HCT116 (cell line): ENCODE results near the gene VWF. TPM values are rescaled to one million over a fixed set of nuclear protein-coding genes. Genes with fewer than 3 reads are reported as not detected.

Experiments used
- ATAC-seq: fragments of 200-7000 bp; cut with Tn5 transposase; 2 replicates; pipeline ENCODE4 v1.9.1; 2020; ENCODE audit warnings: mild to moderate bottlenecking, moderate library complexity
- BruUV-seq: library from RNA; stranded (reverse); fragments of 400-500 nt; replicated peaks from 2 replicates; lab custom pipeline; 2021; lab: Mats Ljungman, UMichigan
- CTCF ChIA-PET: fragments of 300-600 bp; sonication (Branson Sonifier 250); formaldehyde crosslinking; loops from one replicate; lab custom pipeline; 2021; ENCODE audit warnings: antibody characterized with exemption; lab: Charles Lee
- POLR2A ChIA-PET: fragments of 300-600, 350-600 bp; sonication (Branson Sonifier 250); formaldehyde crosslinking; loops from one replicate; lab custom pipeline; 2021; ENCODE audit warnings: antibody characterized with exemption; lab: Charles Lee
- RAD21 ChIA-PET, 2 experiments: fragments of 300-600 bp; sonication (Branson Sonifier 250); formaldehyde crosslinking; loops; one replicate each; lab custom pipeline; 2023; ENCODE audit warnings: low total read pairs in 2 of 2; ENCODE audit not compliant: uncharacterized antibody in 2 of 2, unreplicated experiment in 2 of 2, low non-redundant PET in 1 of 2; lab: Charles Lee
- DNase-seq: peaks from one replicate; pipeline ENCODE4 v3.0.0-alpha.2; 2010; ENCODE audit warnings: low read depth, low spot score
- H2AFZ ChIP-seq: fragments of 200-600 bp; shearing (Covaris generic), sonication (generic); 2 replicates; pipeline ENCODE4 v1.6.1; 2017; ENCODE audit warnings: low read depth, mixed run types, mixed read lengths, antibody characterized with exemption, low read length; ENCODE audit not compliant: poor library complexity, severe bottlenecking
- H3K27ac ChIP-seq: 2 replicates; pipeline ENCODE4 v1.5.1; 2012; ENCODE audit warnings: low read depth, low read length
- H3K27me3 ChIP-seq: fragments of 200-600 bp; sonication (generic); 2 replicates; pipeline ENCODE4 v1.6.1; 2016; ENCODE audit warnings: mixed run types, low read length, mixed read lengths; ENCODE audit not compliant: insufficient read depth
- H3K36me3 ChIP-seq, 2 experiments: fragments of 200-500 bp in 1 of 2; fragments of 200-600 bp in 1 of 2; sonication (Bioruptor generic) in 1 of 2; sonication (generic) in 1 of 2; 2 replicates each; pipeline versions ENCODE4 v1.5.1 to v1.6.1; 2014 to 2016; ENCODE audit warnings: low read length in 2 of 2, inconsistent platforms in 1 of 2, mixed read lengths in 1 of 2, mixed run types in 1 of 2; ENCODE audit not compliant: insufficient read depth in 2 of 2, control insufficient read depth in 1 of 2
- H3K4me1 ChIP-seq, 2 experiments: fragments of 200-600 bp in 1 of 2; sonication (generic) in 1 of 2; 2 replicates each; pipeline versions ENCODE4 v1.5.1 to v1.6.1; 2012 to 2017; ENCODE audit warnings: low read length in 2 of 2, inconsistent platforms in 1 of 2, mild to moderate bottlenecking in 1 of 2, mixed read lengths in 1 of 2, mixed run types in 1 of 2, moderate library complexity in 1 of 2; ENCODE audit not compliant: insufficient read depth in 2 of 2, control insufficient read depth in 1 of 2
- H3K4me2 ChIP-seq: fragments of 200-600 bp; sonication (generic); 2 replicates; pipeline ENCODE4 v1.6.1; 2017; ENCODE audit warnings: mixed run types, low read length, mixed read lengths
- H3K4me3 ChIP-seq, 2 experiments: fragments of 200-600 bp in 1 of 2; sonication (generic) in 1 of 2; replicated peaks in 1 of 2; 2 replicates each; pipeline ENCODE4 v1.5.1; 2011 to 2016; ENCODE audit warnings: low read length in 2 of 2, control low read depth in 1 of 2, low read depth in 1 of 2, mild to moderate bottlenecking in 1 of 2, mixed read lengths in 1 of 2, mixed run types in 1 of 2
- H3K79me2 ChIP-seq: fragments of 200-600 bp; sonication (generic); 2 replicates; pipeline ENCODE4 v1.6.1; 2017; ENCODE audit warnings: mild to moderate bottlenecking, mixed run types, low read length, moderate library complexity, mixed read lengths; ENCODE audit not compliant: insufficient read depth
- H3K9ac ChIP-seq: fragments of 200-600 bp; sonication (generic); 2 replicates; pipeline ENCODE4 v1.6.1; 2016; ENCODE audit warnings: low read length, mixed read lengths
- H3K9me2 ChIP-seq: fragments of 200-600 bp; sonication (generic), shearing (Covaris generic); 2 replicates; pipeline ENCODE4 v1.6.1; 2017; ENCODE audit warnings: mixed run types, mild to moderate bottlenecking, moderate library complexity; ENCODE audit not compliant: insufficient read depth
- H3K9me3 ChIP-seq, 2 experiments: fragments of 200-500 bp in 1 of 2; fragments of 200-600 bp in 1 of 2; sonication (Bioruptor generic) in 1 of 2; sonication (generic) in 1 of 2; 2 replicates each; pipeline ENCODE4 v1.6.1; 2014 to 2017; ENCODE audit warnings: low read length in 2 of 2, mixed read lengths in 2 of 2, inconsistent platforms in 1 of 2, low read depth in 1 of 2, mild to moderate bottlenecking in 1 of 2, mixed run types in 1 of 2, moderate library complexity in 1 of 2; ENCODE audit not compliant: control insufficient read depth in 1 of 2, insufficient read depth in 1 of 2
- H4K20me1 ChIP-seq: fragments of 200-600 bp; sonication (generic), shearing (Covaris generic); 2 replicates; pipeline ENCODE4 v1.6.1; 2017; ENCODE audit warnings: mixed run types, mild to moderate bottlenecking, moderate library complexity; ENCODE audit not compliant: insufficient read depth
- CBX3 ChIP-seq: IDR thresholded peaks from 2 replicates; pipeline ENCODE4 v1.6.1; 2012; ENCODE audit warnings: low read depth
- EZH2 ChIP-seq: fragments of 200-600 bp; sonication (generic); IDR thresholded peaks from 2 replicates; pipeline ENCODE4 v1.6.1; 2017; ENCODE audit warnings: antibody characterized with exemption, mixed run types
- JUND ChIP-seq: IDR thresholded peaks from 2 replicates; pipeline ENCODE4 v1.6.1; 2012
- POLR2A ChIP-seq: IDR thresholded peaks from 2 replicates; pipeline ENCODE4 v1.7.0; 2011; ENCODE audit warnings: borderline replicate concordance; ENCODE audit not compliant: insufficient read depth, insufficient read length; ENCODE audit errors: extremely low read depth
- POLR2AphosphoS5 ChIP-seq: IDR thresholded peaks from 2 replicates; pipeline ENCODE4 v1.6.1; 2011; ENCODE audit warnings: mild to moderate bottlenecking, low read depth, low read length, moderate library complexity
- RAD21 ChIP-seq: IDR thresholded peaks from 2 replicates; pipeline ENCODE4 v1.6.1; 2012; ENCODE audit warnings: low read depth, mild to moderate bottlenecking
- SP1 ChIP-seq: IDR thresholded peaks from 2 replicates; pipeline ENCODE4 v1.6.1; 2012; ENCODE audit warnings: low read depth
- SRF ChIP-seq: IDR thresholded peaks from 2 replicates; pipeline ENCODE4 v1.6.1; 2012; ENCODE audit warnings: low read depth
- TCF7L2 ChIP-seq: IDR thresholded peaks from 2 replicates; pipeline ENCODE4 v1.7.0; 2011; ENCODE audit warnings: borderline replicate concordance, inconsistent platforms; ENCODE audit not compliant: insufficient read depth, insufficient read length; ENCODE audit errors: extremely low read depth
- ZFX ChIP-seq: fragments of 450-650 bp; IDR thresholded peaks from 2 replicates; pipeline ENCODE4 v1.6.1; 2017
- intact Hi-C: fragments of 100-400 bp; cut with micrococcal nuclease; formaldehyde crosslinking; loops from 2 replicates; pipeline ENCODE4 v1.10.0; 2022
- total RNA-seq: library from RNA; stranded (reverse); gene quantifications from one replicate; pipeline ENCODE4 v1.2.1, GENCODE V29; 2021; ENCODE audit not compliant: unreplicated experiment
- TF ChIP-seq, protein P1 (sequence below): IDR thresholded peaks from 2 replicates; pipeline ENCODE4 v1.6.1; 2012
- TF ChIP-seq, protein P2 (sequence below): IDR thresholded peaks from 2 replicates; pipeline ENCODE4 v1.6.1; 2012; ENCODE audit warnings: low read depth
- TF ChIP-seq, protein P3 (sequence below): IDR thresholded peaks from 2 replicates; pipeline ENCODE4 v1.6.1; 2012

VWF gene
- total RNA-seq, 1 experiment from 2014 or later, result 0.57 TPM

DNA sequence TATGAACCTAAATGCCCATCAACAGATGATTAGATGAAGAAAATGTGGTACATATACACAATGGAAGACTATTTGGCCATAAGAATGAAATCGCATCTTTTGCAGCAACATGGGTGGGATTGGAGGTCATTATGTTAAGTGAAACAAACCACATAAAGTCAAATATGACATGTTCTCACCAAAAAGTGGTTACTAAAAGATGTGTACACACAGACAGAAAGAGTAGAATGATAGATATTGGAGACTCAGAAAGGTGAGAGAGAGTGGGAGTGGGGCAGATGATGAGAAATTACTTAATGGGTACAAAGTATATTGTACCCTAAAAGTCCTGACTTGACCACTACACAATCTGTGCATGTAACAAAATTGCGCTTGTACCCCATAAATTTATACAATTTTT, 19.6 kb downstream of the VWF start:
- Histone ChIP-seq H3K4me1 (peaks cover 11 to 22% of the 10 kb centered on the region in 2 experiments), H3K27me3 (no peaks in the 10 kb centered on the region), H3K4me2 (no peak overlapping the region), H3K9me3 (no peaks in the 10 kb centered on the region), H3K4me3 (no peak overlapping the region), H3K36me3 (no peaks in the 10 kb centered on the region), H3K9me2 (no peaks in the 10 kb centered on the region), H3K79me2 (no peaks in the 10 kb centered on the region), H4K20me1 (no peaks in the 10 kb centered on the region), H3K27ac (no peak overlapping the region), H2AFZ (no peak overlapping the region), H3K9ac (no peak overlapping the region)
- POLR2A ChIA-PET, result no interaction called here
- no TSS peak for BruUV-seq
- CTCF ChIA-PET, result no interaction called here
- RAD21 ChIA-PET, result no interaction called here
- no peak for DNase-seq
- intact Hi-C loops, result loop anchor here (10.0 kb wide), 1 partner anchor 930 kb away; no protein-coding TSS in a partner anchor
- TF ChIP-seq EZH2 (no peak), POLR2AphosphoS5 (no peak), CBX3 (no peak), RAD21 (no peak), SP1 (no peak), TCF7L2 (no peak), POLR2A (no peak)
- TF ChIP-seq, protein P1, sequence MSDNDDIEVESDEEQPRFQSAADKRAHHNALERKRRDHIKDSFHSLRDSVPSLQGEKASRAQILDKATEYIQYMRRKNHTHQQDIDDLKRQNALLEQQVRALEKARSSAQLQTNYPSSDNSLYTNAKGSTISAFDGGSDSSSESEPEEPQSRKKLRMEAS, result no peak
- TF ChIP-seq, all 23 proteins: peak for 0
- ATAC-seq, result no peak

DNA sequence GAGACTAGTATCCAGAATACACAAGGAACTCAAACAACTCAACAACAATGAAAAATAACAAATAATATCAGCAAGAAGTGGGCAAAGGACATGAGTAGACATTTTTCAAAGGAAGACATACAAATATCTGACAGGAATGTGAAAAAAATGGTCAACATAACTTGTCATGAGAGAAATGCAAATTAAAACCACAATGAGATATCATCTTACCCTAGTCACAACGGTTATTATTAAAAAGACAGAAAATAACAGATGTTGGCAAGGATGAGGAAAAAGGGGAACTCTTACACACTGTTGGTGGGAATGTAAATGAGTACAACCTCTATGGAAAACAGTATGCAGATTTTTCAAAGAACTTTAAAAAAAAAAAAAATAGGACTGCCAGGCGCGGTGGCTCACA, 20.4 kb downstream of the VWF start:
- no peaks in the 10 kb centered on the region for H3K9me2 ChIP-seq
- RAD21 ChIA-PET, result no interaction called here
- H3K4me1 ChIP-seq, result peaks cover 11 to 22% of the 10 kb centered on the region in 2 experiments
- no peak overlapping the region for H3K4me2 ChIP-seq
- H3K27ac ChIP-seq, result no peak overlapping the region
- no peak for TF ChIP-seq SP1
- TF ChIP-seq TCF7L2, result no peak
- TF ChIP-seq, protein P2, sequence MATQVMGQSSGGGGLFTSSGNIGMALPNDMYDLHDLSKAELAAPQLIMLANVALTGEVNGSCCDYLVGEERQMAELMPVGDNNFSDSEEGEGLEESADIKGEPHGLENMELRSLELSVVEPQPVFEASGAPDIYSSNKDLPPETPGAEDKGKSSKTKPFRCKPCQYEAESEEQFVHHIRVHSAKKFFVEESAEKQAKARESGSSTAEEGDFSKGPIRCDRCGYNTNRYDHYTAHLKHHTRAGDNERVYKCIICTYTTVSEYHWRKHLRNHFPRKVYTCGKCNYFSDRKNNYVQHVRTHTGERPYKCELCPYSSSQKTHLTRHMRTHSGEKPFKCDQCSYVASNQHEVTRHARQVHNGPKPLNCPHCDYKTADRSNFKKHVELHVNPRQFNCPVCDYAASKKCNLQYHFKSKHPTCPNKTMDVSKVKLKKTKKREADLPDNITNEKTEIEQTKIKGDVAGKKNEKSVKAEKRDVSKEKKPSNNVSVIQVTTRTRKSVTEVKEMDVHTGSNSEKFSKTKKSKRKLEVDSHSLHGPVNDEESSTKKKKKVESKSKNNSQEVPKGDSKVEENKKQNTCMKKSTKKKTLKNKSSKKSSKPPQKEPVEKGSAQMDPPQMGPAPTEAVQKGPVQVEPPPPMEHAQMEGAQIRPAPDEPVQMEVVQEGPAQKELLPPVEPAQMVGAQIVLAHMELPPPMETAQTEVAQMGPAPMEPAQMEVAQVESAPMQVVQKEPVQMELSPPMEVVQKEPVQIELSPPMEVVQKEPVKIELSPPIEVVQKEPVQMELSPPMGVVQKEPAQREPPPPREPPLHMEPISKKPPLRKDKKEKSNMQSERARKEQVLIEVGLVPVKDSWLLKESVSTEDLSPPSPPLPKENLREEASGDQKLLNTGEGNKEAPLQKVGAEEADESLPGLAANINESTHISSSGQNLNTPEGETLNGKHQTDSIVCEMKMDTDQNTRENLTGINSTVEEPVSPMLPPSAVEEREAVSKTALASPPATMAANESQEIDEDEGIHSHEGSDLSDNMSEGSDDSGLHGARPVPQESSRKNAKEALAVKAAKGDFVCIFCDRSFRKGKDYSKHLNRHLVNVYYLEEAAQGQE, result no peak
- TF ChIP-seq, protein P3, sequence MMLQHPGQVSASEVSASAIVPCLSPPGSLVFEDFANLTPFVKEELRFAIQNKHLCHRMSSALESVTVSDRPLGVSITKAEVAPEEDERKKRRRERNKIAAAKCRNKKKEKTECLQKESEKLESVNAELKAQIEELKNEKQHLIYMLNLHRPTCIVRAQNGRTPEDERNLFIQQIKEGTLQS, result no peak
- TF ChIP-seq, protein P1, result no peak
- no peak for TF ChIP-seq SRF
- TF ChIP-seq JUND, result no peak
- no peak for TF ChIP-seq ZFX
- DNase-seq (no peak), ATAC-seq (no peak)
- H3K36me3 ChIP-seq, result no peaks in the 10 kb centered on the region
- H3K9me3 ChIP-seq, result no peaks in the 10 kb centered on the region
- no TSS peak for BruUV-seq
- CTCF ChIA-PET, result no interaction called here
- no peaks in the 10 kb centered on the region for H4K20me1 ChIP-seq
- POLR2A ChIA-PET, result no interaction called here
- H3K4me3 ChIP-seq, result no peak overlapping the region
- H3K79me2 ChIP-seq, result no peaks in the 10 kb centered on the region
- H2AFZ ChIP-seq, result peak overlapping the region; percentile 74
- no peaks in the 10 kb centered on the region for H3K27me3 ChIP-seq
- intact Hi-C loops, result loop anchor here (10.0 kb wide), 1 partner anchor 929 kb away; no protein-coding TSS in a partner anchor
- H3K9ac ChIP-seq, result no peak overlapping the region
